HG02973 (cell line): ENCODE data around the gene CABLES2.

Experiments used
- ATAC-seq: cut with Tn5 transposase; IDR thresholded peaks from one replicate; pipeline ENCODE4 v1.9.1; 2021; ENCODE audit warnings: moderate library complexity; ENCODE audit not compliant: unreplicated experiment

Gene CABLES2, protein sequence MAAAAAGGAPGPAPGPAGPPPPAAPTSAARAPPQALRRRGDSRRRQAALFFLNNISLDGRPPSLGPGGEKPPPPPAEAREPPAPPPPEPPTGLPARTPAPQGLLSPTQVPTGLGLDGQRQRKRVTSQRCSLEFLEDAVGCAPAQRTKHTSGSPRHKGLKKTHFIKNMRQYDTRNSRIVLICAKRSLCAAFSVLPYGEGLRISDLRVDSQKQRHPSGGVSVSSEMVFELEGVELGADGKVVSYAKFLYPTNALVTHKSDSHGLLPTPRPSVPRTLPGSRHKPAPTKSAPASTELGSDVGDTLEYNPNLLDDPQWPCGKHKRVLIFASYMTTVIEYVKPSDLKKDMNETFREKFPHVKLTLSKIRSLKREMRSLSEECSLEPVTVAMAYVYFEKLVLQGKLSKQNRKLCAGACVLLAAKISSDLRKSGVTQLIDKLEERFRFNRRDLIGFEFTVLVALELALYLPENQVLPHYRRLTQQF

DNA sequence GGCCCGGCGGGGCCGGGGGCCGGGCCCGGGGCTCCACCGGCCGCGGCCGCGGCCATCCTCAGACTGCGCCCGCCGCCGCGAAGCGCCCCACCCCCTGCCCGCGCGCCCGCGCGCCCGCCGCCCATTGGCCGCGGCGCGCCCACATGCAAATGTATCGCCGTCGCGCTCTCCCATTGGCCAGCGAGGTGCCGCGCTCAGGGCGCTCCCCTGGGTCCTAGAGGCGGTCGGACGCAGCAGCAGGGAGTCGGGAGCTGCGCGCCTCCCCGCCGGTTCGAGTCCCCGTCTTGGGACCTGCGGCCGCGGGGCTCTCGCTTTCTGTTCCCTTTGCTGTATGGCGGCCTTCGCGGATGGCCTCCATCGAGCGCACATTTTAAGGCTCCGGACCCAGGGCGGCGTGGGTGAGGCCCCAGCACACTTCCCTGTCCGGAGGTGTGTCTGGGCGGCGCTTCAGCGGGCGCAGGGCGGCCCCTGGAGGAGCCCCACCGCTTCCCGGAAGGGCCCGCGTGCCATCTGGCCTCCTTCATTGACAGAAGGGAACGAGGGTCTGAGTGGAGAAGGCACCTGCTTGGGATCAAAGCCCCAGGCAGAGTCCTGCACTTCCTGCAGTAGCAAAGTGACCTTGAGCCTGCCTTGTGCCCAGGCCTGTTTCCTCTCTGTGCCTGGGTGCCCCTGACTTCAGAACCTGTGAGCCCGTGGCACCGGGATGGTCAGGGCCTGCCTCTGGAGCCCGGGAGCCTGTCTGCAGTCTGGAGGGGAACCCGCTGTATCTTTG, at the start of gene CABLES2:
CABLES2 (minus strand) TSS at position 65 of the 772 bp plus-strand sequence; CDS start at position 56, 9 bp downstream.
- peak; percentile 74 for ATAC-seq

DNA sequence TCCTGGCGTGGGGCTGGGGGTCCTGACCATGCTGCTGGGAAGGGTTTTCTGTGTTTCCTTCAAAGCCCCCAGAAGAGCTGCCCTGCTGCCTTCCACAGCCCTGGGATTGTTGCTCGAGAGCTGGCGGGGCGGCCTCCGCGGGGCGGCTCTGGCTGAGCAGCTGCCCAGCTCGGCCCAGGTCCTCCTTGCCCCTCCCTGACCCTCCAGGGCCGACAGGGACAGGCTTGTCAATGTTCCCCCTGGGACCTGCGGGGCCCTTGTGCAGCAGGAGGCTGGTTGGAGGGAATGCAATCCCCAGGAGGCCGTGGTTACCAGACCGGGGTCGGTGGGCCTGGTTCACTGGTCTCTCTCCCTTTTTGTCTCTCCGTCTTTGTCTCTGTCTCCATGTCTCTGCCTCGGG, 48.8 kb upstream of the CABLES2 start:
- no peak for ATAC-seq

- no peak for ATAC-seq
Measured at GRCh38 chr20:62454904-62455636, 48.0 kb upstream of the CABLES2 start.

DNA sequence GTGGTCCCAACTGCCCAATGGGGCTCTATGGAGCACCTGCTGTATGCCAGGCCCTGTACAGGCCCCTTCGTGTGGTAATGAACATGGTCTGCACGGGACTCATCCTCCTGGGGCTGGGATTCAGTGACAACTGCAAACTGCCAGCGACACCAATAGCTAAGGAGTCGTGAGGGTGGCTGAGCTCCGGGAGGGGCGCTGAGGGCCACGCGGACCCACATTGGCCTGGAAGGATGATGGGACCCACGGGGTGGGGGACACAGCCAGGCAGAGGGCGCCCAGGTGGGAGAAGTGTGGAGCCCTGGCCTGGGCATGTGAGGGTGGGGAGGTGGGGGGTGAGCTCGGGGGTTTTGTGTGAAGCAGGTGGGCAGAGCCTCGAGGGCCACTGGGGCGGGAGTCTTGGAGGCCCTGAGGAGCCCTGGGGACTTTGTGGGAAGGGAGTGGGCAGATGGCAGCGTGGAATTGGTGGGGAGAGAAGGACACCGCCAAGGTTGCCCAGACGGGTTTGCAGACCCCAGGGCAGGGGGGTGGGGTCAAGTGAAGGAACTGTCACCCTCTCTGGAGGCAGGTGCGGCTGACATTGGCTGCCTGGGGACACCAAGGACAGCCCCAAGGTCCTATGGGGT, 46.2 kb upstream of the CABLES2 start:
- no peak for ATAC-seq

DNA sequence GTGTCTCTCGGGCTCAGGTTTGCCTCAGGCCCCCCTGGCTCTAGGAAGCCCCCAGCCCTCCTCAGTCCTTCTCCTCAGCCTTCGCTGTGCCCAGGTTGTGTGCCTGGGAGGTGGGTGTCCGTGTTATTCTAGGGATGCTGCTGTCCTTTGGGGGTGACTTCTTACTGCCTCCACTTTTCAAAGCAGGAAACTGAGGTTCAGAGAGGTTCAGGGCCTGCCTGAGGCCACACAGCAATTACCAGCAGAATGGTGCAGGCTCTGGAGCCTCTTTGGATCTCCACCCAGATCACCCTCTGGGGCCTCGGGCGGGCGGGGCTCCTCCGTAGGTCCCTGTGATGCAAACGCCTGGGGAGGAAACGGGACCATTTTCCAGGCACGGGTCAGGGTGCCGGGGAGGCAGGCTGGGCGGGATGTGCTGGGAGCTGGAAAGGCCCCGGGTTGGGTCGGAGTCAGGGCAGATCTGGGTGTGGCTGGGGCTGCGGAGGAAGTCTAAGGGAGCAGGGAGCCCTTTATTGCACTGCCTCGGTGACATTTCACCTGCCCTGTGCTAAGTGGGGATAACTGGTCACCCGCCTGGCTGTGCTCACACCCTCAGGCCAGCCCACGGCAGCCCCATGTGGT, 45.5 kb upstream of the CABLES2 start:
- no peak for ATAC-seq

- no peak for ATAC-seq
Measured at GRCh38 chr20:62451970-62452369, 44.9 kb upstream of the CABLES2 start.

- no peak for ATAC-seq
Measured at GRCh38 chr20:62451156-62451767, 44.2 kb upstream of the CABLES2 start.

GRCh38 chr20:62449951-62450691, 43.0 kb upstream of the CABLES2 start:
- ATAC-seq: no peak

DNA sequence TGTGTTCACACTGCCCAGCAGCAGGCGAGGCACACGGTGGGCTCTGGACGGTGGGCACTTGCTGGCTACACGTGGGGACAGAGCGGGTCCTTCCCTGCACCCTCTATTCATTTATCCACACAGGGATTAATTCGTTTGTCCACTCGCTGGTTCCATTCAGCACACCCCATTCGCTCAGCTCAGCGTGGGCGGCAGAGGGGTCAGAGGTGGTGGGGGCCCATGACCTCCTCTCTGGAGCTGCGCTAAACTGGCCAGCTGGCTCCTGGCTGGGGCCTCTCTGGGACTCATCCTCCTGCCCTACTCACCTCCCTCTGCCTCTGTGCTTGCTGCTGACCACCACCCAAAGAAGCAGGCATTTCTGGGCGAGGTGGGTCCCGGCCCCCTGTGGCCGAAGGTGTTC, 41.7 kb upstream of the CABLES2 start:
- ATAC-seq: no peak

DNA sequence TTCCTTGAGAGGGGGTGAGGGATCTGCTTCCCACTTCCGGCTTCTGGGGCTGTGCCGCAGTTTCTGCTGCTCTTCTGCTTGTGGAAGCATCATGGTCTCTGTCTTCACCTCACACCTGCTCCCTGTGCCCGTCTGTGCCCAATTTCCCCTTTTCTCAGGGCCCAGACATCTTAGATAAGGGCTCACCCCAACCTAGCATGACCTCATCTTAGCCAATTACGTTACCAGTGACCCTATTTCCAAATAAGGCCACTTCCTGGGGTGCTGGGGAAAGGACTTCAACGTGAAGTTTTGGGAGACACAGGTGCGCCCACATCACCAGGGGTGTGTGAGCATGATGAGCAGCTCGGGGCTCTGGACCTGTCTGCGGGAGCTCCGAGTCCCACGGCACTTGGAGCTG, 41.0 kb upstream of the CABLES2 start:
- no peak for ATAC-seq

GRCh38 chr20:62446888-62447869, 40.1 kb upstream of the CABLES2 start:
- no peak for ATAC-seq

GRCh38 chr20:62446481-62446880, 39.4 kb upstream of the CABLES2 start:
- ATAC-seq: no peak

GRCh38 chr20:62445553-62446340, 38.7 kb upstream of the CABLES2 start:
- ATAC-seq: no peak

DNA sequence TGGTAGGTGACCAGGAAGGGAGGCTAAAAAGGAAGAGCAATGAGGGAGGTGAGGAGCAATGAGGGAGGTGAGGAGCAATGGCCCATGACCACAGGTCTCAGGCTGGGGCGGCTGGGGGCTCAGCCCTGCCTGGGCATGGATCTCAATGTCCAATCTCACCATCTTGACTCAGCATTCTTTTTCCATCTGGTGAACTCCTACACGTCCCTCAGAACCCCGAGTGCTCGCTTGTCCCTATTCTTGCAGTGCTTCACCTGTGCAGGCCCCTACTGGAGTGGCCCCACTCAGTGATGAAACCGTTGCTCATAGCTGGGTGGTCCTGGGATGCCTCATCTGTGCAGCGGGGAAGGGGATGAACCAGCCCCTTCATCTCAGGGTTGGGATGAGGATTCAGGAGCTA, 37.2 kb upstream of the CABLES2 start:
- no peak for ATAC-seq

GRCh38 chr20:62441987-62442539, 35.0 kb upstream of the CABLES2 start:
- no peak for ATAC-seq

- ATAC-seq: no peak
Measured at GRCh38 chr20:62439218-62439617, 32.1 kb upstream of the CABLES2 start.

GRCh38 chr20:62437927-62438326, 30.8 kb upstream of the CABLES2 start:
- no peak for ATAC-seq
